CD8-positive, alpha-beta memory T cell (primary cell): ENCODE results near the gene TLE6. TPM values are rescaled to one million over a fixed set of nuclear protein-coding genes. Genes with fewer than 3 reads are reported as not detected.

Source experiments
- CTCF ChIA-PET: fragments of 350-600 bp; sonication (Branson Sonifier 250); formaldehyde crosslinking; loops from one replicate; lab custom pipeline; 2021; ENCODE audit warnings: antibody characterized with exemption; lab: Charles Lee
- POLR2A ChIA-PET: fragments of 350-600 bp; sonication (Branson Sonifier 250); formaldehyde crosslinking; loops from one replicate; lab custom pipeline; 2021; ENCODE audit warnings: antibody characterized with exemption; lab: Charles Lee
- DNase-seq, 5 donors: peaks; one replicate each; pipeline versions ENCODE4 v3.0.0 to v3.0.0-alpha.2; 2020 to 2022; ENCODE audit warnings: mixed read lengths in 1 of 5
- H3K27ac ChIP-seq: one replicate; pipeline ENCODE4 v1.7.0; 2013; ENCODE audit warnings: low read depth, mild to moderate bottlenecking, low read length, moderate library complexity
- H3K27me3 ChIP-seq: 2 replicates; pipeline ENCODE4 v1.7.0; 2013; ENCODE audit warnings: low read length, mild to moderate bottlenecking; ENCODE audit not compliant: insufficient read depth, poor library complexity, severe bottlenecking
- H3K36me3 ChIP-seq: 2 replicates; pipeline ENCODE4 v1.7.0; 2013; ENCODE audit warnings: mild to moderate bottlenecking, low read length, moderate library complexity; ENCODE audit not compliant: insufficient read depth
- H3K4me1 ChIP-seq: 2 replicates; pipeline ENCODE4 v1.7.0; 2013; ENCODE audit warnings: mild to moderate bottlenecking, low read length, moderate library complexity; ENCODE audit not compliant: insufficient read depth
- H3K4me3 ChIP-seq: 2 replicates; pipeline ENCODE4 v1.7.0; 2013; ENCODE audit warnings: mild to moderate bottlenecking, low read length
- H3K9me3 ChIP-seq: 2 replicates; pipeline ENCODE4 v1.7.0; 2013; ENCODE audit warnings: mild to moderate bottlenecking, low read length
- H3K27ac Mint-ChIP-seq, 8 donors: one replicate each; pipeline ENCODE4 v1.8.0; 2020 to 2021; ENCODE audit warnings: mixed read lengths in 8 of 8, mild to moderate bottlenecking in 6 of 8, inconsistent platforms in 3 of 8, moderate library complexity in 3 of 8
- H3K27me3 Mint-ChIP-seq, 2 donors: one replicate each; pipeline ENCODE4 v1.8.0; 2020 to 2021; ENCODE audit warnings: mixed read lengths in 2 of 2, mild to moderate bottlenecking in 1 of 2, moderate library complexity in 1 of 2
- H3K36me3 Mint-ChIP-seq, 3 donors: one replicate each; pipeline ENCODE4 v1.8.0; 2020 to 2021; ENCODE audit warnings: mixed read lengths in 3 of 3, inconsistent platforms in 1 of 3, mild to moderate bottlenecking in 1 of 3
- H3K4me1 Mint-ChIP-seq, 3 donors: one replicate each; pipeline ENCODE4 v1.8.0; 2020 to 2021; ENCODE audit warnings: mixed read lengths in 3 of 3, inconsistent platforms in 1 of 3, mild to moderate bottlenecking in 1 of 3
- H3K4me3 Mint-ChIP-seq, 7 donors: one replicate each; pipeline ENCODE4 v1.8.0; 2020 to 2021; ENCODE audit warnings: mixed read lengths in 7 of 7, mild to moderate bottlenecking in 6 of 7, moderate library complexity in 4 of 7, inconsistent platforms in 2 of 7
- H3K9me3 Mint-ChIP-seq, 5 donors: one replicate each; pipeline ENCODE4 v1.8.0; 2020 to 2022; ENCODE audit warnings: mixed read lengths in 5 of 5, mild to moderate bottlenecking in 3 of 5, moderate library complexity in 2 of 5, inconsistent platforms in 1 of 5
- polyA plus RNA-seq: library from polyadenylated mRNA; unstranded; fragments of 300-500 nt; fragmentation: Illumina TruSeq; gene quantifications from one replicate; pipeline ENCODE4 v1.2.3, GENCODE V29; 2021
- total RNA-seq, 2 experiments: library from RNA; stranded (reverse); gene quantifications; one replicate each; pipeline ENCODE4 v1.2.3, GENCODE V29; 2021

TLE6 gene
- total and polyA plus RNA-seq, 3 experiments from 2014 or later: 1.1 to 1.3 TPM; not detected in 1

DNA sequence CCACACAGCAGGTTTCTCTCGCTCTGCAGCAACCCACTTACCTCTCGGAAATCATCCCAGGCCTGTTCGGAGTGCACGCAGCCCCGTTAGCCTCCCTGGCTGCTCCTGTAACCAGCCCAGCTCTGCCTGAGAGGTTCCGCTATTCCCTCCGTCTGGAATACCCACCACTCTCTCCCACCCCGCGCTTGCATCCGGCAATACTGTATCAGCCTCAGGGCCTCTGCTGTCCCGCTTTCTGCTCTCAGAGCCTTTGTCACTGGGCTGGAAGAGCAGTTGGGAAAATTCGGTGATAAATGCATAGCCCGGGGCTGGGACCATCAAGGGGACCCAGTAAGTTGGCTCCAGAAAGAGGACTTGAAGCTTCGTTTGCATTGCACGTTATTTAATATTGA lies 759 bp upstream of the TLE6 start:
- Mint-ChIP-seq H3K36me3 (peaks cover 0 to 2% (median 0%) of the 10 kb centered on the region in 3 donors), H3K27me3 (peaks cover 13 to 17% of the 10 kb centered on the region in 2 donors), H3K4me3 (peak overlapping the region; percentile 83 to 95 (median 92)), H3K4me1 (peaks cover 15 to 20% (median 16%) of the 10 kb centered on the region in 3 donors), H3K9me3 (no peaks in the 10 kb centered on the region), H3K27ac (peak overlapping the region in 7 of 8 donors; percentile 37 to 91 (median 78))
- no peaks in the 10 kb centered on the region for H3K27me3 ChIP-seq
- peak overlapping the region; percentile 40 for H3K27ac ChIP-seq
- H3K36me3 ChIP-seq: no peaks in the 10 kb centered on the region
- peak overlapping the region; percentile 76 for H3K4me3 ChIP-seq
- CTCF ChIA-PET: interaction anchor here (1.1 to 2.5 kb wide), 4 partner anchors 13 to 127 kb away, joined by 3 to 17 read pairs (median 6); no protein-coding TSS in a partner anchor
- DNase-seq: no peak
- H3K9me3 ChIP-seq: no peaks in the 10 kb centered on the region
- peaks cover 9% of the 10 kb centered on the region for H3K4me1 ChIP-seq
- POLR2A ChIA-PET: interaction anchor here (0.7 to 2.0 kb wide), 3 partner anchors 28 to 77 kb away, joined by 3 to 9 read pairs (median 5); no protein-coding TSS in a partner anchor

- Histone ChIP-seq H3K9me3 (no peaks in the 10 kb centered on the region), H3K36me3 (no peaks in the 10 kb centered on the region), H3K27ac (peak overlapping the region; percentile 35), H3K4me3 (no peak overlapping the region), H3K4me1 (peaks cover 9% of the 10 kb centered on the region), H3K27me3 (no peaks in the 10 kb centered on the region)
- Mint-ChIP-seq H3K4me1 (peaks cover 15 to 20% (median 16%) of the 10 kb centered on the region in 3 donors), H3K4me3 (peak overlapping the region in 6 of 7 donors; percentile 19 to 92 (median 50)), H3K36me3 (peaks cover 0 to 2% (median 0%) of the 10 kb centered on the region in 3 donors), H3K27me3 (peaks cover 18 to 19% of the 10 kb centered on the region in 2 donors), H3K9me3 (no peaks in the 10 kb centered on the region), H3K27ac (peak overlapping the region in 2 of 8 donors; percentile 51 to 52)
- no peak for DNase-seq
- ChIA-PET CTCF (interaction anchor here (0.8 to 2.5 kb wide), 4 partner anchors 13 to 151 kb away, joined by 3 to 17 read pairs (median 7); no protein-coding TSS in a partner anchor), POLR2A (interaction anchor here (1.3 to 2.0 kb wide), 2 partner anchors 58 to 75 kb away, joined by 3 to 9 read pairs; no protein-coding TSS in a partner anchor)
These were observed 378 bp downstream of the TLE6 start for GRCh38 chr19:2977746-2978138.

- DNase-seq: no peak
These were observed 903 bp downstream of the TLE6 start for GRCh38 chr19:2978166-2978767.

GRCh38 chr19:2978772-2979171 lies 1.4 kb downstream of the TLE6 start:
- peaks cover 0 to 2% (median 0%) of the 10 kb centered on the region in 3 donors for H3K36me3 Mint-ChIP-seq
- H3K4me1 Mint-ChIP-seq: peaks cover 15 to 20% (median 16%) of the 10 kb centered on the region in 3 donors
- no peak overlapping the region for H3K27ac ChIP-seq
- H3K9me3 ChIP-seq: no peaks in the 10 kb centered on the region
- CTCF ChIA-PET: no interaction called here
- DNase-seq: no peak
- H3K4me1 ChIP-seq: peaks cover 9% of the 10 kb centered on the region
- H3K27me3 ChIP-seq: no peaks in the 10 kb centered on the region
- no peak overlapping the region for H3K27ac Mint-ChIP-seq
- peaks cover 19 to 20% of the 10 kb centered on the region in 2 donors for H3K27me3 Mint-ChIP-seq
- no peaks in the 10 kb centered on the region for H3K36me3 ChIP-seq
- no peak overlapping the region for H3K4me3 Mint-ChIP-seq
- POLR2A ChIA-PET: no interaction called here
- no peak overlapping the region for H3K4me3 ChIP-seq
- H3K9me3 Mint-ChIP-seq: no peaks in the 10 kb centered on the region

More at GRCh38 chr19:2978166-2978767, 903 bp downstream of the TLE6 start:
- Mint-ChIP-seq H3K9me3 (no peaks in the 10 kb centered on the region), H3K36me3 (peaks cover 0 to 2% (median 0%) of the 10 kb centered on the region in 3 donors), H3K4me1 (peaks cover 15 to 20% (median 16%) of the 10 kb centered on the region in 3 donors), H3K4me3 (peak overlapping the region in 1 of 7 donors; percentile 37), H3K27ac (peak overlapping the region in 1 of 8 donors; percentile 52), H3K27me3 (peaks cover 19% of the 10 kb centered on the region in 2 donors)
- H3K4me3 ChIP-seq: no peak overlapping the region
- no peaks in the 10 kb centered on the region for H3K9me3 ChIP-seq
- CTCF ChIA-PET: interaction anchor here (1.0 kb wide), 1 partner anchor 150 kb away, joined by 4 read pairs; no protein-coding TSS in a partner anchor
- H3K27me3 ChIP-seq: no peaks in the 10 kb centered on the region
- H3K27ac ChIP-seq: no peak overlapping the region
- no peaks in the 10 kb centered on the region for H3K36me3 ChIP-seq
- H3K4me1 ChIP-seq: peaks cover 9% of the 10 kb centered on the region
- POLR2A ChIA-PET: interaction anchor here (1.3 to 2.0 kb wide), 2 partner anchors 57 to 75 kb away, joined by 3 to 9 read pairs; no protein-coding TSS in a partner anchor

- ChIA-PET POLR2A (no interaction called here), CTCF (interaction anchor here (0.8 kb wide), 1 partner anchor 123 kb away, joined by 4 read pairs; no protein-coding TSS in a partner anchor)
- Histone ChIP-seq H3K36me3 (no peaks in the 10 kb centered on the region), H3K27me3 (no peaks in the 10 kb centered on the region), H3K9me3 (no peaks in the 10 kb centered on the region), H3K4me1 (peaks cover under 1% of the 10 kb centered on the region), H3K27ac (no peak overlapping the region), H3K4me3 (no peak overlapping the region)
- Mint-ChIP-seq H3K36me3 (peaks cover 0 to 2% (median 0%) of the 10 kb centered on the region in 3 donors), H3K27me3 (peaks cover 9 to 16% of the 10 kb centered on the region in 2 donors), H3K9me3 (no peaks in the 10 kb centered on the region), H3K27ac (no peak overlapping the region), H3K4me1 (peaks cover 3 to 7% (median 4%) of the 10 kb centered on the region in 3 donors), H3K4me3 (no peak overlapping the region)
- DNase-seq: no peak
These were observed 4.5 kb downstream of the TLE6 start for GRCh38 chr19:2981898-2982297.

- CTCF ChIA-PET: interaction anchor here (0.7 kb wide), 1 partner anchor 117 kb away, joined by 3 read pairs; no protein-coding TSS in a partner anchor
These were observed 5.2 kb downstream of the TLE6 start for GRCh38 chr19:2982561-2982960.

GRCh38 chr19:2982983-2983350 lies 5.6 kb downstream of the TLE6 start:
- H3K36me3 ChIP-seq: no peaks in the 10 kb centered on the region
- Mint-ChIP-seq H3K27ac (no peak overlapping the region), H3K27me3 (peaks cover 9 to 16% of the 10 kb centered on the region in 2 donors), H3K36me3 (no peaks in the 10 kb centered on the region), H3K4me3 (no peak overlapping the region), H3K9me3 (no peaks in the 10 kb centered on the region), H3K4me1 (no peaks in the 10 kb centered on the region)
- no peaks in the 10 kb centered on the region for H3K9me3 ChIP-seq
- H3K4me3 ChIP-seq: no peak overlapping the region
- H3K4me1 ChIP-seq: no peaks in the 10 kb centered on the region
- no peak overlapping the region for H3K27ac ChIP-seq
- ChIA-PET POLR2A (no interaction called here), CTCF (interaction anchor here (0.7 kb wide), 1 partner anchor 116 kb away, joined by 3 read pairs; no protein-coding TSS in a partner anchor)
- DNase-seq: no peak
- H3K27me3 ChIP-seq: no peaks in the 10 kb centered on the region

More at GRCh38 chr19:2982561-2982960, 5.2 kb downstream of the TLE6 start:
- Histone ChIP-seq H3K27ac (no peak overlapping the region), H3K27me3 (no peaks in the 10 kb centered on the region), H3K4me3 (no peak overlapping the region), H3K36me3 (no peaks in the 10 kb centered on the region), H3K4me1 (no peaks in the 10 kb centered on the region), H3K9me3 (no peaks in the 10 kb centered on the region)
- Mint-ChIP-seq H3K4me1 (peaks cover 0 to 3% (median 1%) of the 10 kb centered on the region in 3 donors), H3K9me3 (no peaks in the 10 kb centered on the region), H3K4me3 (no peak overlapping the region), H3K36me3 (no peaks in the 10 kb centered on the region), H3K27ac (no peak overlapping the region), H3K27me3 (peaks cover 9 to 16% of the 10 kb centered on the region in 2 donors)
- POLR2A ChIA-PET: no interaction called here
- DNase-seq: no peak
